HG03045 (cell line): ENCODE measurements around the gene AK8.

Source experiments
- ATAC-seq: cut with Tn5 transposase; IDR thresholded peaks from one replicate; pipeline ENCODE4 v1.9.1; 2021; ENCODE audit warnings: mild to moderate bottlenecking, moderate library complexity; ENCODE audit not compliant: unreplicated experiment

The AK8 gene

GRCh38 chr9:132826621-132827365 lies 51.3 kb downstream of the AK8 start:
- ATAC-seq = no peak

- ATAC-seq = no peak
Measured at GRCh38 chr9:132826131-132826530, 52.0 kb downstream of the AK8 start.

- no peak for ATAC-seq
Measured at GRCh38 chr9:132825430-132825829, 52.7 kb downstream of the AK8 start.

- no peak for ATAC-seq
Measured at GRCh38 chr9:132824951-132825350, 53.1 kb downstream of the AK8 start.

DNA sequence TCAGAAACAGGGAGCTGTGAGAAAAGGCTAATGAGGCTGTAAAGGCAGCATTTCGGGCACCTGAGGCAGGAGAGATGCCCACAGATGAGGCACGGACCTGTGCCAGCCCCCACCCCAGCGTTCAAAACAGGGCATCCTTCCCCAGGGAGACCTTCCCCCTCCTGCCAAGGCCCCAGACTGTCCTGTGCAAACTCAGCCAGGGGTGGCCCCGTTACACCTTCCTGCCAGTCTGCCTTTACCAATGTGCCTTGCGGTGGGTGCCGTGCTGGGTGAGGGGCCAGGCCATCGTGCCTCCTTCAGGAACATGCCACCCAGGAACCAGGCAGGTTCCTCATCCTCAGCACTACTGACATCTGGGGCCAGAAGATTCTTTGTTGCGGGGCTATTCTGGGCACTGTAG lies 53.9 kb downstream of the AK8 start:
- no peak for ATAC-seq

DNA sequence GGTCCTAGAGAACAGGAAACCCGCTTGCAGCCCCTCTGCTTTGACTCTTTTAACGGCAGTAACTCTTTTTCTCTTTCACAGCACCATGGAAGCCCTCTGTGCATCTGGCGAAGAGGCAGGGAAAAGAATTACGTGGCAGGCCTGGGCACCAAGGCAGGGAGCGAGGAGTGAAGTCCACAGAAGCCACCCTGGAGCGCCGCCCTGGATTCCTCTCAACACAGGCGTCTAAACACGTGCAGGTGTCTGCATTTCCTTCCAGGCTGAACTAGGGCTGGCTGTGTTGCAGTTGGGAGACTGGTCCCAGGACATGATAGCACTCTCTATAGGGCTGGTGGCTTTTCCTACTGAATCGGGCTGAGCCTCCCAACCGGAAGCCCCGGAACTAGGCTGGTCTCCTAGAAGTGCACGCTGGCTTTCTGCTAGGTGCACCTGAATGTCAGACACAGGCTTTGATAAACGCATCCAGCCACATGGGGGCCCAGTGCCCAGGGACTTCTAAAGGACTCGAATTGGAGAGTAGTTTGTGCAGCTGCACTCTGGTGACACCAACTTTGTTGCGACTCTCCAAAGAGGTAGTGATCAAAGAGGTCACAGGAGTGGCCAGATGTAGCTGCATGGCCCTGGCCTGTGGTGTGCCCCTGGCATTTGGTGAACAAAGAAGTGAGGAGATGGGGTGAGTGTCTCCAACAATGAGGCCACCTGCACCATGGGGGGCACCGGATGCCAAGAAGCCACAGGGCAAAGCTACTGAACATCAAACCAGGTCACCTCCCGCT lies 54.5 kb downstream of the AK8 start:
- no peak for ATAC-seq

DNA sequence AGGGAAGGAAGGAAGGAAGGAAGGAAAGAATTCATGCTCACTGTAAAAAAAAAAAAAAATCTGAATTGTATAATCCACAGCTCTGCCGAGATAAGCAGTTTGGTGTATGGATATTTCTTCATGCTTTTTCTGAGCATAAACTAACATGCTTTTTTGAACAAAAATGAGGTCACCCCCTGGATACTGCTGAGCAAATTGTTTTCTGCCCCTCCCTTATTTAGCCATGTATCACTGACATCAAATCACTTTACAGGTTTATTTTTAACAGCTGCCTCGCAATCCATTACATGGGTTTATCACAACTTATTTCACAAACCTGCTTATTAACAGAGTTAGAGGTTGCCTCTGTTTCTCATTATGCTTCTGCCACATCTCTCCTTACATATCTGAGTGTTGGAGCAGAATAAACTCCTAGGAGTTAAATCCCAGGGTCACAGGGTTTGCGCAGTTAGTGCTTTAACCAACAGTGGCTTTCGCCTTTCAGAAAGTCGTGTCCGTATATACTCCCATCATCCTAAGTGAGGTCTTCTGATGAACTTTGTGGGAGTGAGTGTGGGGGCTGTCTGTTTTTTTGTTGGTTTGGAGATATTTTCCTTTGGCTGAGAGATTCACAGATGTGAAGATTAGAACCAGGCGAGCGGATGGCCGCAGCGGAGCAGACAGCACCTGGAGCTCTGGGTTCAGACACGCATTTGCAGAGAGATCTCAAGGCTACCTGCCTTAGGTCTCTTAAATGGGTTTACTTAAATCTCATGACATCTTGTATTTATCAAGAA lies 57.7 kb downstream of the AK8 start:
- ATAC-seq = no peak

- no peak for ATAC-seq
Measured at GRCh38 chr9:132818588-132818987, 59.5 kb downstream of the AK8 start.

- ATAC-seq = no peak
Measured at GRCh38 chr9:132814937-132815336, 63.1 kb downstream of the AK8 start.

DNA sequence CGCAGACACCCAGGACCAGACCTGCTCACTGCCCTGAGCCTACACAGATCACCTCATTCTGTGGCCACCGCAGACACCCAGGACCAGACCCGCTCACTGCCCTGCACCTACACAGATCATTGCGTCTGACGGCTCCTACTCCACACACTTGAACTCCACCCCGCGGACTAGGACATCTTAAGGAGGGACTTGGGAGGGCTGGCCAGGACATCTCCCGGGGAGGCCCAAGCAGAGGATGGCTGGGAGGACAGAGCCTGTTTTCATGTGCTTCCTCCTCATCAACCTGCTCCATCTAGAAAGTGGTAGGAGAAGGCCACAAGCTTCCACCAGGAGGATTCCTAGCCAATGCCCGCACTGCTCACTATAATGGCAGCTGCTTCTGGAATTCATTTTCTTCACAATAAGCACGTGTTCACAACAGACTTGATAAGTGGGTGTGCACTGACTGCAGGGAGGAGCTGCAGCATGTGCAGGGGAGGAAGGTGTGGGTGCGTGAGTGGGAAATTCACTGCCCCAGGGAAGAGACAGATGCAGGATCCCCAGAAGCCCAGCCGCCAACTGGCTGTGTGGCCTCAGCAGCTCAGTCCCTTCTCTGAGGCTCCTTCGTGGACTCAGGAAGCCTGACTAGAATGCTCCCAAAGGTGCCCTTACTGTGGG lies 64.8 kb downstream of the AK8 start:
- no peak for ATAC-seq

DNA sequence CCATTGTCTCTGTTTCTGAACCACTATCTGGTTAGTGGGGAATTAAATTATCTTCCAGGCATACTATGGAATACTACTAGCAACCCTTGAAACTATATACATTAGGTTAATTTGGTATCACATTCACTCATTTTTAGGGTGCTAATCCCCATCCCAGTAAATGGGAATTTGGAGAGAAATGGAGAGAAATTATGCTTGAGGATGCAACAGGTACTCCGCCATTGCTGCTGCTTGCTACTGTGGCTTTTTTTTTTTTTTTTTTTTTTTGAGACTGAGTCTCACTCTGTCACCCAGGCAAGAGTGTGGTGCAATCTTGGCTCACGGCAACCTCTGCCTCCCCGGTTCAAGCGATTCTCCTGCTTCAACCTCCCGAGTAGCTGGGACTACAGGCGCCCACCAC lies 66.1 kb downstream of the AK8 start:
- no peak for ATAC-seq

DNA sequence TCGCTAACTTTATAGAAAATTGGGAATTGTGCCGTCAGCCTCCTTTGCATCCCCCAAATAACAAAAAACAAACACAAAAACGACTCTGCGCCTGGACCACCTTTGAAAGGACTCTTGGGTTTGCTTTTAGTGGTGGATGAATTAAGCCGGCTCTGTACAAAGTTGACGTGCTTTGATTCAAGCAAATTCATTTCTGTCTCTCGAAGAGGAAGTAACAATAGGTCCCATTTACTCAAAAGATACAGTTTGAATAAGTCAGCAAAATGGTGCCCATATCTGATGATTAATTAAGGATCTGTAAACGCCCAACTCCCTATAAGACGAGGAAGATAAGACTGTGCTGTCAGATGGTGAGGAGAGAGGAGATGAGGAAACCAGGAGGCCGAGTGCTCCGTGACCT lies 67.8 kb downstream of the AK8 start:
- ATAC-seq = no peak

GRCh38 chr9:132809677-132810271 lies 68.3 kb downstream of the AK8 start:
- no peak for ATAC-seq

- ATAC-seq = no peak
Measured at GRCh38 chr9:132808645-132809044, 69.4 kb downstream of the AK8 start.

- no peak for ATAC-seq
Measured at GRCh38 chr9:132806723-132807421, 71.2 kb downstream of the AK8 start.

DNA sequence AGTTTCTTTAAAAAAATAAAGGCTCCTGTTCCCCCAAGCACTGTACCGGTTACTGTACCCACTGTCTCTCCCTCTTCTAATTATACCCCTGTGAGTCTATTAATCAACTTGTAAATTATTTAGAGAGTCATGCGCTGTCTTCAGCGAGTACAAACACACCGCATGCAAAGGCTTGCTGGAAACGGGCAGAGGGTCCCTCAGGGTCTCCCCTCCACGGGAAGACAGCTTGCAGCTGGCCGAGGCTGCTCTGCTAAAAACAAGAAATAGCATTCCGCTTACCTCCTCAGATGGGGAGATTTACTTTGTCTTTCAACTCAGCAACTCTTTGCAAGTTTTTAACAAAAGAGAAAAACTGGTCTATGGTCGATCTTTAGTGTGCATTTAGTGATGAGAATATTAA lies 71.8 kb downstream of the AK8 start:
- ATAC-seq = no peak

- ATAC-seq = no peak
Measured at GRCh38 chr9:132804576-132805295, 73.3 kb downstream of the AK8 start.

- ATAC-seq = no peak
Measured at GRCh38 chr9:132802121-132802795, 75.8 kb downstream of the AK8 start.

- no peak for ATAC-seq
Measured at GRCh38 chr9:132801659-132802058, 76.4 kb downstream of the AK8 start.
